Activated CD8-positive, alpha-beta memory T cell treated with anti-CD3 and anti-CD28 coated beads for 1 hour (primary cell): ENCODE measurements around the gene TAS2R50.
"Not testable (repeated sequence)": the region's sequence is repeated elsewhere in the genome, so short reads cannot be mapped to it uniquely, and the experiment has no call there.

Experiments used
- DNase-seq, 2 donors: peaks; one replicate each; pipeline ENCODE4 v3.0.0-alpha.2; 2020; ENCODE audit warnings: low read depth in 1 of 2; ENCODE audit errors: extremely low read depth in 1 of 2

Gene TAS2R50, protein sequence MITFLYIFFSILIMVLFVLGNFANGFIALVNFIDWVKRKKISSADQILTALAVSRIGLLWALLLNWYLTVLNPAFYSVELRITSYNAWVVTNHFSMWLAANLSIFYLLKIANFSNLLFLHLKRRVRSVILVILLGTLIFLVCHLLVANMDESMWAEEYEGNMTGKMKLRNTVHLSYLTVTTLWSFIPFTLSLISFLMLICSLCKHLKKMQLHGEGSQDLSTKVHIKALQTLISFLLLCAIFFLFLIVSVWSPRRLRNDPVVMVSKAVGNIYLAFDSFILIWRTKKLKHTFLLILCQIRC

DNA sequence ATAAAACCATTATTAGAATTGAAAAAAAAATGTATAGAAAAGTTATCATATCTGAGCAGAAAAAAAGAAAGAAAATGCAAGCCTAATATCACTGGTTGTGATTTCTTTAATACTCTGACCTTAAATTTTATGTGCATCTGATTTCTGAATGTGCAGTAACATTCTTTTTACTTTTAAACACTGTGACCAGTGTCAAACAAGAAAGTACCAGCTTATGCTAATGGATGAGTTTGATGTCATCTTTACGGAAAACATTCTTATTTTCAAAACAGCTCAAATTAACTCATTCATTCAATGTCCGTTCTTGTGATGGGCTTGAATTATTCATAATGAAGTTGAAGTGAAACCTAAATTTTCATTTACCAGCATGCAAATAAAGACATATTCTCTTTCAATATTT, at the start of gene TAS2R50:
Gene TAS2R50 (minus strand): TSS at position 101 of the 400 bp plus-strand sequence. CDS start 52 bp downstream, at position 49.
- no peak for DNase-seq

DNA sequence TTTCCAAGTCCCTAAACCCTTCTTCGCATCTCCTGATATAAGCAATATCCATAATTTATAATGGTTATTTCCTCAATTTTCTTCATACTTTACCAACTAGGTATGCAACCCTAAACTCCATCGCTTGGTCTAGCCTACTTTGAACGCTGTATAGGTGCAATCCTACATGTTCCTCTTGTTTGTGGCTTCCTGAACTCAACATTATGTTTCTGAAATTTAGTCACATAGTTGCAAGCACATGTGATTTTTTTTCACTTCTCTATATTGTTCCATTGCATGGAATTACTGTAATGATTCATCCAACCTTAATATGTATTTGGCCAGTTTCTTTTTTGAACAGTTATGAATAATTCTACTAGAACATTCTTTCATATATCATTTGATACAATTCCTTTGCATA, 47.2 kb upstream of the TAS2R50 start:
- not testable (repeated sequence) for DNase-seq

GRCh38 chr12:11031307-11031706, 44.6 kb upstream of the TAS2R50 start, which contains the start of gene TAS2R31:
Gene TAS2R31, minus strand, starts transcription at chr12:11031407. Its CDS starts 72 bp downstream, at chr12:11031335.
- no peak for DNase-seq

DNA sequence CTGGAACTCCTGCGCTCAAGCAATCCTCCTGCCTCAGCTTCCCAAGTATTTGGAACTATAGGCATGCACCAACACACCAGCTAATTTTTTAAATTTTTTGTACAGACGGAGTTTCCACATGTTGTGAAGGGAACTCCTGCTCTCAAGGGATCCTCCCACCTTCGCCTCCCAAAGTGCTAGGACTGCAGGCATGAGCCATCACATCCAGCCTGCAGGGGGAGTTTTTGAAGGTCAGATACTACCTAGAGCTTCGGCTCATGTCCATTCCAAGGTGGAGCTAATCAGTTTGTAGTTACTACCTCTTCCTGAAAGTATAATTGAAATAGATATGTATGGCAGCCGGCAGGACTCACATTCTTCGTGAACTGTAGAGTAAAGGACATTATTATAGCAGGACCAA, 39.4 kb upstream of the TAS2R50 start:
- DNase-seq, result no peak

GRCh38 chr12:11023387-11023786, 36.7 kb upstream of the TAS2R50 start:
- no peak for DNase-seq

- no peak for DNase-seq
These were observed 35.8 kb upstream of the TAS2R50 start, which contains the start of gene TAS2R19 for GRCh38 chr12:11022520-11022919. Gene TAS2R19, minus strand, starts transcription at chr12:11022620. Its CDS starts 49 bp downstream, at chr12:11022571.

GRCh38 chr12:11016937-11017336, 30.2 kb upstream of the TAS2R50 start:
- no peak for DNase-seq

GRCh38 chr12:11015775-11016430, 29.2 kb upstream of the TAS2R50 start:
- DNase-seq, result no peak

DNA sequence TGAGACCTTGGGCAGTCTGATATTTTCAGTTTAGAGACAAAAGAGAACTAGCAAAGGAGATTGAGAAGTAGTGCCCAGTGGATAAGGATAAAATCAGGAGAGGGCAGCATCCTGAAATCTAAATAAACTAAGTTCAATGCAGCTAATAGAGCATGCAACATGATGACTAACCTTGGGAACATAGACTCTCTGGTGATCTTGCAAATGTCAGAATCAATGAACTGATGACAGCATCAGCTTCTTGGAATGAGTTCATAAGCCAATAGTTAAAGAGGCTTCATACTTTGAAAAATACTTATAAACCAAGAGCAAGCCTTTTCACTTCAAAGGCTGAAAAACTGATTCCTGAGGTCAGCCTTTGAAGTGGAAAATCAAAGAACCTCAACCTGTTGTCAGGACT, 27.5 kb upstream of the TAS2R50 start:
- no peak for DNase-seq

- DNase-seq, result no peak
These were observed 20.9 kb upstream of the TAS2R50 start for GRCh38 chr12:11007608-11008007.

- no peak for DNase-seq
These were observed 11.5 kb upstream of the TAS2R50 start, which contains the start of gene TAS2R20 for GRCh38 chr12:10998204-10998603. Gene TAS2R20, minus strand, starts transcription at chr12:10998304. Its CDS starts 429 bp downstream, at chr12:10997875.

DNA sequence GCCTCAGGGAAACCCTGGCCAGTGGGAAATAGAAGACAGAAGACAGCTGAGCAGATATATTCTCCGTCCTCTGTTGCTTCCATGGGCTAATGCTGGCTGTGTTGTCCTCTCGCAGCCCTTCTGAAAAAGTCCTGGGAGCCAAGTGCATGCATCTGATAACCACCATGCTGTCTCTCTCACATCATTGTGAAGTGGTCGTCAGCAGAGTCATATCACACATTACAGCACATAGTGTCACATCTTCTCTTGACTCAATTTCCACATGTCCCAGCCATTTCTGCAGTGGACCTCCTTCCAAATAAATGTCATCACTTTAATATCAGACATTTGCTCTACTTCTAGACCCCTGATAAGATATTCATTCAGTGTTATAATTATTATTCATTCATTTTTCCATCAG, 7.6 kb upstream of the TAS2R50 start:
- no peak for DNase-seq

DNA sequence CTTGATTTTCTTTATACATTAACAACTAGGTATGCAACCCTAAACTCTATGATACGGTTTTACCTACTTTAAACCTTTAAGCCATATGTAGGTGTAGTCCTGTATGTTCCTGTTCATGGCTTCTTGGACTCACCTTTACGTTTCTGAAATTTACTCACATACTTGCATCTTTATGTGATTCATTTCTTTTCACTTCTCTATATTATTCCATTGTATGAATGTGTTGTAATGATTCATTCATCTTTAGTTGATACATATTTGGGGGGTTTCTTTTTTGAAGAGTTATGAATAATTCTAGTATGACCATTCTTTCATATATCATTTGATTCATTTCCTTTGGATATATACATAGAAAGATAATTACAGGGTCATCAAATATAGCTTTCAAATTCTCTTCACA, 2.4 kb upstream of the TAS2R50 start:
- DNase-seq, result no peak

GRCh38 chr12:10982244-10982643, 4.5 kb downstream of the TAS2R50 start:
- DNase-seq, result no peak

DNA sequence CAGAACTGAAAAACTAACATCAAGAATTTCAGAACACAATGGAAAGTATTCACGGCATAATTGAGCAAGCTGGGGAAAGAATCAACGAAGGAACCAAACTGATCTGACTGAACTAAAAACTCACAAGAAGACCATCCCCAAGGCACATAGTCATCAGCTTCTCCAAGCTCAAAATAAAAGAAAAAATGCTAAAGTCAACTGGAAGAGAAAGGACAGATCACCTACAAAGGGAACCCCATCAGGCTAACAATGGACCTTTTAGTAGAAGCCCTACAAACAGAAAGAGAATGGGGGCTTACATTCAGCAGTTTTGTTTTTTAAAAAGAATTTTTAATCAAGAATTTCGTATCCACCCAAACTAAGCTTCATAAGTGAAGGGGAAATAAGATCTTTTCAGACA, 11.7 kb downstream of the TAS2R50 start:
- no peak for DNase-seq

- DNase-seq, result no peak
These were observed 17.8 kb downstream of the TAS2R50 start for GRCh38 chr12:10968765-10969456.

- DNase-seq, result no peak
These were observed 19.3 kb downstream of the TAS2R50 start for GRCh38 chr12:10967409-10967808.

GRCh38 chr12:10966314-10966713, 20.4 kb downstream of the TAS2R50 start:
- no peak for DNase-seq

GRCh38 chr12:10965476-10965875, 21.2 kb downstream of the TAS2R50 start:
- no peak for DNase-seq

- no peak for DNase-seq
These were observed 26.5 kb downstream of the TAS2R50 start for GRCh38 chr12:10960211-10960610.

- no peak for DNase-seq
These were observed 26.9 kb downstream of the TAS2R50 start for GRCh38 chr12:10959804-10960203.

GRCh38 chr12:10957741-10958140, 29.0 kb downstream of the TAS2R50 start:
- no peak for DNase-seq
